SK-MEL-5 (cell line): ENCODE results near the gene KRT28. TPM values are rescaled to one million over a fixed set of nuclear protein-coding genes. Genes with fewer than 3 reads are reported as not detected.

ENCODE experiments used
- DNase-seq: peaks from one replicate; pipeline ENCODE4 v3.0.0-alpha.2; 2016; ENCODE audit warnings: low read depth, low spot score
- in situ Hi-C: cut with HindIII; loops from 2 replicates; pipeline ENCODE4 v1.10.0; 2016; ENCODE audit warnings: low sequenced_read_pairs, high pct_unique_total_duplicates, low pct_unique_long_range_greater_than_20kb
- total RNA-seq: library from RNA; depleted of rRNA; stranded (reverse); fragments of >200 nt; shearing (Covaris generic); gene quantifications from 2 replicates; pipeline ENCODE4 v1.2.3, GENCODE V29; 2014

The KRT28 gene
- total RNA-seq, 1 experiment from 2014 or later: not detected

- no peak for DNase-seq
- in situ Hi-C loops: no loop called here
Observed at GRCh38 chr17:40795019-40795667, 4.6 kb downstream of the KRT28 start.

DNA sequence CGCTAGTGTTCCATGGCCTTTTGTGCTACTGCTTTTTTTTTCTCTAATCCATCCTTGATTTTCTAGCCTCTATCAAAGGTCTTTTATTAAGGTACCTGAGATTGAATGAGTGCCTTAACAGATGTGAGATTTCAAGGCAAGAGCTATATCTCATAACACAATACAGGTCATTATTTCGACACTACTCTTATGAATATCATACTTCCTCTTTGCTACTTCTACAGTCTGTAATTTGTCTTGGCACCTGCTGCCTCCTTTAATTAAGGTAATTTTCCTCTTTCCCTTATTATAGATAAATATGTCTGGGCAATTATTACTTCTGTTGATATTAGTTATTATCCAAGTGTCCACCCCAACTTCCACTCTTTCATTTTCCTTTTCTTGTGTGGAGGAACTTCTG lies 5.3 kb downstream of the KRT28 start:
- DNase-seq: no peak
- in situ Hi-C loops: no loop called here

GRCh38 chr17:40793832-40794231 lies 5.9 kb downstream of the KRT28 start:
- no peak for DNase-seq
- in situ Hi-C loops: no loop called here

- DNase-seq: peak; percentile 76
- in situ Hi-C loops: no loop called here
Observed at GRCh38 chr17:40791787-40792436, 7.8 kb downstream of the KRT28 start.

- DNase-seq: no peak
- in situ Hi-C loops: no loop called here
Observed at GRCh38 chr17:40791111-40791510, 8.6 kb downstream of the KRT28 start.

DNA sequence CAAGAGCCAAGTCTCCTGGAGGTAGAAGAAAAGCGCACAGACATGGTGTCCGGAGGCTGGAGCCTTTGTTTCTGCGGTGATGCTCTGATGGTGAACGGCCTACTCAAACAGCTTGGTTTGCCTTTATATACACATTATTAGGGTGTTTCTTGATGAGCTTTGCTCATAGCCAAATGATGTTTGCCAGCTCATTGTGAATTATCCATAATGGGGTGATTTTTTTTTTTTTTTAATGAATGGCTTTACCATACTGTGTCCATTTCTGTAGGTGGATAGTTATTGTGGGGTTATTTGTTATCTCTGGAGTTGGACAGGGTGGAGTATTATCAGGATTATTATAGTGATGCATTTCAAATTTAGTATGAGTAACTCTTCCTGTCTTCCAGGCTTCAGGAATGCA lies 17.3 kb downstream of the KRT28 start, which contains the start of gene KRT27:
Gene KRT27, minus strand, starts transcription at position 101 of the 400 bp plus-strand sequence. Its CDS starts 57 bp downstream, at position 44.
- no peak for DNase-seq
- in situ Hi-C loops: no loop called here

- no peak for DNase-seq
- in situ Hi-C loops: no loop called here
Observed at GRCh38 chr17:40779181-40779909, 20.4 kb downstream of the KRT28 start.

DNA sequence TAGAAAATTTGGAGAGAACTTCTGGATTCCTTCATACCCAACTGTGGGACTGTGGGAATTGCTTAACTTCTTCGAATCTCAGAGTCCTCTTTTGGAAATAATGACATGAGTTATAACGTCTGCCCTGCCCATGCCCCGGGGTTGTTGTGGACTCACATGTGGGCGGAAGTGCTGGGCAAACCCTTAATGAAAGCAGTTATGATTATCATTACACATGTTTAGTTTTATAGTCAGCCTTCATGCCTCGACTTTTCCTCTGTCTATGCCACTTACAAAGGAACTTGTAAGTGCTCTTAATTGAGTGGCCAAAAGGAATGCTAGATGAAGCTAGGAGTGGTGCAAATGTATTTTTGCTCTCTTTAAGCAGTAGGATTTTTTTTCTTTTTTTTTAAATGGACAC lies 21.3 kb downstream of the KRT28 start:
- in situ Hi-C loops: no loop called here
- DNase-seq: peak; percentile 96

- in situ Hi-C loops: no loop called here
- DNase-seq: peak; percentile 97
Observed at GRCh38 chr17:40777971-40778370, 21.8 kb downstream of the KRT28 start.

- DNase-seq: peak; percentile 52
- in situ Hi-C loops: no loop called here
Observed at GRCh38 chr17:40777459-40777858, 22.3 kb downstream of the KRT28 start.

- in situ Hi-C loops: no loop called here
Observed at GRCh38 chr17:40775945-40776344, 23.8 kb downstream of the KRT28 start.

DNA sequence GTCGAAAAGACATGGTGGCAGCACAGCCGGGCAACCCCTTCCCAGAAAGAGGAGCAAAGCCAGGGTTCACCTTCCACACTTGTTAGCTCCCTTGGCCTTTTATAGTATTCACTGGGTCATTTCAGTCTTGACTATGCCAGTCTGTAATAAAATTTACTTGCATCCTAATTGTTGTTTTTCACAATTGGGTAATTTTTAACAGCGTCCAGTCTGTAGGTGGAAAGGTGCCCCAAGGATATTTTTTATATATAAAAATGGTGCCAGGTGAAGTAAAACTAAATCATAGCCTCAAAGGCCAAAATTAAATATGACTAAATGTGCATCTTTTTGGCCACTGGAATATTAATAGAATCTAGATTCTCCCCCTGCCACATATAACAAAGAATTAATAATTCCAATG lies 27.7 kb downstream of the KRT28 start, which contains the start of gene KRT26:
Gene KRT26, minus strand, starts transcription at position 101 of the 400 bp plus-strand sequence. Its CDS starts 88 bp downstream, at position 13.
- DNase-seq: no peak

More at GRCh38 chr17:40775945-40776344, 23.8 kb downstream of the KRT28 start:
- DNase-seq: no peak

DNA sequence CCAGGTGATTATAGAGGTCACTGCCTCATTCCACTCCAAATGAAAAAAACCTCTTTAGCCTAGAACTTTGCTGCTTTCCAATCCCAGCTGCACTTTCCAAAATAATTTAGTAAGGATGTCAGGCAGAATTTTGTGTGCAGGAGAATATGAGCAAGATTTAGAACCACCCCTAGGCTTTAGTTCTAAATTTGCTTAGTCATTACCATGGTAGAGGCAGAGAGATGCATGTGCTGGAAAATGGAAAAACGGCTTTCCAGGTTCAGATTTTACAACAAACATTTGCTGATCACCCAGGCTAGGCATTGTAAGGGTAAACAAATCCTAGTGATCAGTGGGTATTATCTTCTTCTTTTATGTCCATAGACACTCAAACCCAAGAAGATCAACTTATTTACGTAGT lies 34.1 kb downstream of the KRT28 start:
- DNase-seq: no peak
- in situ Hi-C loops: no loop called here

More for the DNA sequence above, 27.7 kb downstream of the KRT28 start, which contains the start of gene KRT26:
- in situ Hi-C loops: no loop called here

DNA sequence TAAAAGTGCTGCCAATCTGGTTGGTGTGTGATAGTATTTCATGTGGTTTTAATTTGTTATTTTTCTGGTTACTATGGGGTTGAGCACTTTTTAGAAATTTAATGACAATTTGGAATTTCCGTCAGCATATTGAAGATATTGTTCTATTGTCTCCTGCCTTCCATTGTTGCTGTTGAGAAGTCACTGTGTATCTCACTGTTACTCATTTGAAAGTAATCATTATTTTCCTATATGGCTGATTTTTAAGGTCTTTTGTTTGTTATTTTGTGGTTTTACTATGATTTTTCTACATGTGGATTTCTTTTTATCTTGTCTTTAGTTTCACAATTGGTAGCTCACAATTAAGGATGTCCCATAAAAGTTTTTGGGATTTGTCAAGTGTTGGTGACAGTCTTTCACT lies 36.0 kb downstream of the KRT28 start:
- DNase-seq: no peak
- in situ Hi-C loops: no loop called here

GRCh38 chr17:40760105-40761016 lies 39.4 kb downstream of the KRT28 start:
- no peak for DNase-seq
- in situ Hi-C loops: no loop called here

DNA sequence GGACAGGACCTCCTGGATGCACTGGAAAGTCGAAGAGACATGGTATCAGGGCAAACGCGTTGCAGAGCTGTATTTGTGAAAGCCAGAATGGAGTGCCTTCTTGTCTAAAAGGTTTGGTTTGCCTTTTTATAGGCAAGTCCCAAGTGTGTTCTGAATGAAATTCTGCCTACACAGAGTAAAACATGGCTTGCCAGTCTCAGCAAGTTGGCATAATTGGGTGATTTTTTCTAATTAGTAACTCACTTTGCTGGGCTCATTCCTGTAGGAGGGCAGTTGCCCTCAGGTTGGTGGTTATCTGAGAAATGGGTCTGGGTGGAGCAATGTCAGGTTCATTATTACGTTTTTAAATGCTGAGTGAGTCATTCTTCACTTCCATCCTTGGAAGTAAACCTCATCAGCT lies 44.5 kb downstream of the KRT28 start, which contains the start of gene KRT25:
Gene KRT25, minus strand, starts transcription at position 101 of the 400 bp plus-strand sequence. Its CDS starts 60 bp downstream, at position 41.
- DNase-seq: no peak

DNA sequence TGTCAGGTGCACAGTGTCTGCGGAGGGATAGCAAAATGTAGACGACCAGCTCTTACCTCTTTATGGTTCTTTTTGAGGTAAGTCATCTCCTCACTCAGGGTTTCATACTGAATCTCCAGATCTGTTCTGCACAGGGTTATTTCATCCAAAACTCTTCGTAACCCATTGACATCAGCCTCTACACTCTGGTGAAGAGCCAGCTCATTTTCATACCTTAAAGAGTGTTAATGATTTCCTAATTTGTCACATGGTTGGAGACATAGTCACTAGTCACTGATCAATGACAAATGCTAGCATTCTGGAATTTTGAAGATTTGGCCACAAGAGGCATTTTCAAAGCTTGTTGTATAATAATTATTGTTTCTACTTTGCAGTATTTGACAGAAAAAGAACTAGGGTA lies 46.0 kb downstream of the KRT28 start:
- no peak for DNase-seq
- in situ Hi-C loops: no loop called here

More for the DNA sequence above, 44.5 kb downstream of the KRT28 start, which contains the start of gene KRT25:
- in situ Hi-C loops: no loop called here
